Right lobe of liver (tissue), 4 donors: ENCODE data around the gene VPS26A.

Source experiments
- POLR2A ChIP-seq: fragments of 450-650 bp; IDR thresholded peaks from one replicate; pipeline ENCODE4 v1.6.1; 2017; ENCODE audit warnings: antibody characterized with exemption, mild to moderate bottlenecking
- TF ChIP-seq, protein P1 (sequence below), 4 donors: fragments of 200-600 bp in 3 of 4; fragments of 450-650 bp in 1 of 4; IDR thresholded peaks; one replicate each; pipeline versions ENCODE4 v1.5.1 to v1.8.0; 2016 to 2022; ENCODE audit warnings: antibody characterized with exemption in 4 of 4, mild to moderate bottlenecking in 2 of 4
- donor health status: DM: no; HTN: no; CAD: no.
- donor health status: DM: no; HTN: no; CAD: no.
- donor health status: DM: no; HTN: yes; CAD: no.

DNA sequence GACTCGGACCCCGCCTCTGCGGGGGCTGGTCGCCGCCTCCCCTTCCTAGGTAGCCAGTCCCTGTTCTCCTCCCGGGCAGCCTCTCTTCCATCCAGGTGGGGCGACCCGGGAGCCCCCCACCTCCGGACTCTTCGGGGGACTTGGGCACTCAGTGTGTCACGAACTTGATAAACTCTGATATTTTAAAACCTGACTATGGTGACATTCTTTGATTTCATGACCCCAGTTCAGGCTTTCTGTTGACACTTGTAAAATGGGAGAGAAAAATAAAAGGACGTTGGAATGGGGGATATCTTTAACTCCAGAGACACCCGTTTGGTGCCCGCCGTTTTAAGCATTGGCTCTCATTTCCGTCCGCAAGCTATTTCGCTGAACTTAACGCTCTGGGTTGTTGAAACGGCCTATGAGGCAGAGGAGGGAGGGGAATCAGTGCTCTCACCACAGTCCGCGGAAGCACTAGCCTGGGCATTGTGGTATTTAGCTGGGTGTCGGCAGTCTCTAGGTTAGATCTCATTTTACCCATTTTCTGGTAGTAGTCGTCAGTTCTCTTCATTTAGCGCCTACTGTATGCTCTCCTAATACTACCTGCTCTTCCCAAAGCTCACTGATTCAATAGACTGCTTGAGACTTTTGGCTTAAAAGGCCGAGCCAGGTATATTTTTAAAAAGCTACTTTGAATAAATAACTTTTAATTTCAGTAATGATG is 738 bp downstream of the VPS26A start:
- TF ChIP-seq POLR2A: no peak
- TF ChIP-seq, protein P1, sequence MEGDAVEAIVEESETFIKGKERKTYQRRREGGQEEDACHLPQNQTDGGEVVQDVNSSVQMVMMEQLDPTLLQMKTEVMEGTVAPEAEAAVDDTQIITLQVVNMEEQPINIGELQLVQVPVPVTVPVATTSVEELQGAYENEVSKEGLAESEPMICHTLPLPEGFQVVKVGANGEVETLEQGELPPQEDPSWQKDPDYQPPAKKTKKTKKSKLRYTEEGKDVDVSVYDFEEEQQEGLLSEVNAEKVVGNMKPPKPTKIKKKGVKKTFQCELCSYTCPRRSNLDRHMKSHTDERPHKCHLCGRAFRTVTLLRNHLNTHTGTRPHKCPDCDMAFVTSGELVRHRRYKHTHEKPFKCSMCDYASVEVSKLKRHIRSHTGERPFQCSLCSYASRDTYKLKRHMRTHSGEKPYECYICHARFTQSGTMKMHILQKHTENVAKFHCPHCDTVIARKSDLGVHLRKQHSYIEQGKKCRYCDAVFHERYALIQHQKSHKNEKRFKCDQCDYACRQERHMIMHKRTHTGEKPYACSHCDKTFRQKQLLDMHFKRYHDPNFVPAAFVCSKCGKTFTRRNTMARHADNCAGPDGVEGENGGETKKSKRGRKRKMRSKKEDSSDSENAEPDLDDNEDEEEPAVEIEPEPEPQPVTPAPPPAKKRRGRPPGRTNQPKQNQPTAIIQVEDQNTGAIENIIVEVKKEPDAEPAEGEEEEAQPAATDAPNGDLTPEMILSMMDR (IDR thresholded peaks at IDR 0.05): no peak
